Activated CD8-positive, alpha-beta memory T cell treated with anti-CD3 and anti-CD28 coated beads, Interleukin-2, amount 10 ng/mL, durations not matched to agents 7 days and 5 days (primary cell): ENCODE data around the gene ANOS1. TPM values are rescaled to one million over a fixed set of nuclear protein-coding genes. Genes with fewer than 3 reads are reported as not detected.
"Not testable (repeated sequence)": the region's sequence is repeated elsewhere in the genome, so short reads cannot be mapped to it uniquely, and the experiment has no call there.

Experiments
- ATAC-seq: fragments of 150-1000 bp; cut with Tn5 transposase; one replicate; pipeline ENCODE4 v1.10.0; 2021; ENCODE audit warnings: moderate library complexity
- CTCF ChIA-PET: fragments of 350-600 bp; sonication (Branson Sonifier 250); formaldehyde crosslinking; loops from one replicate; lab custom pipeline; 2021; ENCODE audit warnings: antibody characterized with exemption; lab: Charles Lee
- DNase-seq: peaks from one replicate; pipeline ENCODE4 v3.0.0-alpha.2; 2020
- H3K27ac Mint-ChIP-seq: one replicate; pipeline ENCODE4 v1.8.0; 2021; ENCODE audit warnings: mild to moderate bottlenecking, mixed read lengths
- H3K27me3 Mint-ChIP-seq: one replicate; pipeline ENCODE4 v1.8.0; 2021; ENCODE audit warnings: mixed read lengths
- H3K36me3 Mint-ChIP-seq: one replicate; pipeline ENCODE4 v1.8.0; 2021; ENCODE audit warnings: mild to moderate bottlenecking, mixed read lengths
- H3K4me1 Mint-ChIP-seq: one replicate; pipeline ENCODE4 v1.8.0; 2021; ENCODE audit warnings: mixed read lengths
- H3K4me3 Mint-ChIP-seq: one replicate; pipeline ENCODE4 v1.8.0; 2021; ENCODE audit warnings: mild to moderate bottlenecking, moderate library complexity, mixed read lengths
- H3K9me3 Mint-ChIP-seq: one replicate; pipeline ENCODE4 v1.8.0; 2022; ENCODE audit warnings: low read depth, mixed read lengths
- total RNA-seq, 2 experiments: library from RNA; stranded (reverse); gene quantifications; one replicate each; pipeline ENCODE4 v1.2.3, GENCODE V29; 2021

ANOS1 gene
- total RNA-seq, 2 experiments from 2014 or later: not detected

DNA sequence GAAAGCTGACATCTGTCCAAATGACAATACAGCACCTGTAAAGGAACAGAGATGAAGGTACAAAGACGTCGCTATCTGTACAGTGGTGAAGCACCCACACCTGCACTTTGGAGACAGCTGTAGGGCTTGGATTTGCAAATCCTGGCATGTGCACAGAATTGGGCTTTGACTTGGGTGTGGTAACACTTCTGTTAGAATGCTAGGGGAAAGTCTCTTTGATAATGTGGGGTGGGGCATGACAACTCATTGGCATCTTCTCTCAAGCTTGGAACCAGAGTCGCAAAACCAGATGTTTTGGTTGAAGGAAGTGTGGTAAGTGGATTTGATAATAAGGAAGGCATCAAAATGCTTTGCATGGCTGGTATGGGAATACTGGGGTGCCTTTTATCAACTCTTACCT lies 211.8 kb downstream of the ANOS1 start:
- Mint-ChIP-seq H3K27me3 (no peaks in the 10 kb centered on the region), H3K4me3 (no peak overlapping the region), H3K9me3 (no peaks in the 10 kb centered on the region), H3K4me1 (no peaks in the 10 kb centered on the region), H3K27ac (no peak overlapping the region), H3K36me3 (no peaks in the 10 kb centered on the region)
- ATAC-seq (no peak), DNase-seq (no peak)
- CTCF ChIA-PET: no interaction called here

DNA sequence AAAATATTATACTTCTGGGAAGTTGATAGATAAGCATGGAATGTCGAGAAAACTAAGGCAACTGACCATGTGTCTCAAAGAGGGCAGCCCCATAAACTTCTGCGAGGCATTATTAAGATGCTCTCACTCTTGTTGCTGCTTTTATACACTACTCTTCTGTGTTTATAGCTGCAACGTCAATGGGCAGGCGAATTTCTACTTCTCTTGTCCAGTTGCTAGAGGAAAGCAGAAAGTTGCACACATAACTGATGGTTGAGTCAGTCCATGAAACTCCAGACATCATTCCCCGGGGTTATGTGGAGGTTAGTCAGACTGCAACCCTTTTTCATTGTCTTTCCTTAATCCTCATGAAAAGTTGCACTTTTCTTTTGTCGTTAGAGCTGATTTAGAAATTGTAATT lies 227.5 kb downstream of the ANOS1 start:
- Mint-ChIP-seq H3K4me1 (no peaks in the 10 kb centered on the region), H3K36me3 (no peaks in the 10 kb centered on the region), H3K27ac (no peak overlapping the region), H3K4me3 (no peak overlapping the region), H3K27me3 (no peaks in the 10 kb centered on the region), H3K9me3 (no peaks in the 10 kb centered on the region)
- DNase-seq: no peak
- CTCF ChIA-PET: no interaction called here
- no peak for ATAC-seq

DNA sequence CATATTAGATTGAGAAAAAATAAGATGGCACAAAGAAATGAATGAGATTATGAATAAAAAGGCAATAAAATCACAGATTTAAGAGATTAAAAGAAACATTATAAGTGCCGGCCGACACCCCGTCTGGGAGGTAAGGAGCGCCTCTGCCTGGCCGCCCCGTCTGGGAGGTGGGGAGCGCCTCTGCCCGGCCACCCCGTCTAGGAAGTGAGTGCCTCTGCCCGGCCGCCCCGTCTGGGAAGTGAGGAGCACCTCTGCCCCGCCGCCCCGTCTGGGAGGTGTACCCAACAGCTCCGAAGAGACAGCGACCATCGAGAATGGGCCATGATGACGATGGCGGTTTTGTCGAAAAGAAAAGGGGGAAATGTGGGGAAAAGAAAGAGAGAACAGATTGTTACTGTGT lies 229.8 kb downstream of the ANOS1 start:
- CTCF ChIA-PET, H3K4me1 Mint-ChIP-seq, DNase-seq, H3K27me3 Mint-ChIP-seq, H3K27ac Mint-ChIP-seq, H3K9me3 Mint-ChIP-seq, ATAC-seq, H3K4me3 Mint-ChIP-seq, H3K36me3 Mint-ChIP-seq: not testable (repeated sequence)

DNA sequence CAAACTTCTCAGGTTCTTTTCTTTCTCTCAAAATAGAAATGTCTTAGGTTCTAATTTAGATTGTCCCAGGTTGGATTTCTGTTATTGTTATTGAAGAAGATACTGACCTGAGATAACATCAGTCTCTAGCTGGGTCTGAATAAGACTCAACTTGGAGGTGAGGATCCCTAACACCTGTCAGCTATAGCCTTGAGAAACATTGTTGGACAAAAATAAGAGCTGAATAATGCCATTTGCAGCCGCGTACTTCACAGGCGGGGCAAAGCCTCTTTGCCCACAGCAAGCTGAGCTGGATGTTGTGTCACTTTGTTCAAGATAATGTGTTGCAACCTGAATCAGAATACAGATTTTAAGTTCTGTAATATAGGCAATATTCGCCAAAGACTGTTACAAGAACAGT lies 231.7 kb downstream of the ANOS1 start:
- no peak for ATAC-seq
- H3K4me1 Mint-ChIP-seq: no peaks in the 10 kb centered on the region
- no peak overlapping the region for H3K4me3 Mint-ChIP-seq

DNA sequence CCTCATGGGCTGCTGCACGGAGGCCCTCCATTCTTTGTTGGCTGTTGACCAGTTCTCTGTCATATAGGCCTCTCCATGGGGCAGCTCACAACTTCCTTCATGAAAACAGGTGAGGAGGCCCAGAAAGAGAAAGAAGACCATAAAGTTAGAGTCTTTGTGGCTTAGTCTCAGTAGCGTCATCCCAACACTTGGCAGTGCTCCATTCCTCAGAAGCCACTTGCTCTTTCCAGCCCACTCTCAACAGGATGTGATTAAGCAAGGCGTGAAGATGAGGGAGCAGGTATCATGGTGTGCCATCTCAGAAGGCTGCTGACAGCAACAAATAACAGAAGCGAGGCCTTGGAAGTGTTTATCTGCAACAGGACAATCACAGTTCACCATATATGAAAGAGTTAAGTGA lies 236.9 kb downstream of the ANOS1 start:
- H3K36me3 Mint-ChIP-seq, H3K27ac Mint-ChIP-seq, CTCF ChIA-PET, H3K4me3 Mint-ChIP-seq, DNase-seq, ATAC-seq, H3K27me3 Mint-ChIP-seq, H3K4me1 Mint-ChIP-seq, H3K9me3 Mint-ChIP-seq: not testable (repeated sequence)

More for the DNA sequence above, 231.7 kb downstream of the ANOS1 start:
- no peaks in the 10 kb centered on the region for H3K9me3 Mint-ChIP-seq
- H3K27me3 Mint-ChIP-seq: no peaks in the 10 kb centered on the region
- H3K27ac Mint-ChIP-seq: no peak overlapping the region
- DNase-seq: no peak
- no peaks in the 10 kb centered on the region for H3K36me3 Mint-ChIP-seq
- CTCF ChIA-PET: no interaction called here

DNA sequence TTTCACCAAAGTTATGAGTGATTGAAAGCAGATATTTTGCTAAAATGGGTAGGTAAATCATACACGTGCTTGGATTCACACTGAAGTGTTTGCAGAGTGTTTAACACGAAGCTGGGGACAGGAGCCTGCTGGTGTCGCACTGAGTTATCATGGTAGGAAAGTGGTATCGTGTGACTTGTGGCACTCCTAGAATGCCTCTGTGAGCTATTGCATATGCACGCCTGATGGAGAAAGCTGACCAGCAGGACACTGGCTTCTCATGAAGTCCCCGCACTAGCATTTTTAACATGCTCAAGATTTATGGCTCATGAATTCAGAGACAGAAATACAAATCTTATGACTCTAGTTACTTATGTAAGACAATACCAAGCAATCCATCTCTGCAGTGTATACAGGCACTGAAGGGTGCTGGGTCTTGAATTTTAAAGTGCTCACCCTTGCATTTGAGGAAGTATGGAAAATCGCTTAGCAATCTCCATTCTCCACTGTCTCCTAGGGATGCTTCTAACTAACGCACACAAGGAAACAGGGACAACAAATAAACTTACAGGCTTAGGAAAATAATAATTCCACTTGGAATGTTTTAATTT lies 247.5 kb downstream of the ANOS1 start:
- H3K27ac Mint-ChIP-seq: no peak overlapping the region

More for the DNA sequence above, 247.5 kb downstream of the ANOS1 start:
- no peaks in the 10 kb centered on the region for H3K9me3 Mint-ChIP-seq
- ATAC-seq (no peak), DNase-seq (no peak)
- H3K27me3 Mint-ChIP-seq: no peaks in the 10 kb centered on the region
- no peaks in the 10 kb centered on the region for H3K36me3 Mint-ChIP-seq
- no peak overlapping the region for H3K4me3 Mint-ChIP-seq
- H3K4me1 Mint-ChIP-seq: no peaks in the 10 kb centered on the region
- CTCF ChIA-PET: no interaction called here

Other genes starting within 250 kb of the ANOS1 start
- gene FAM9A, start 69.2 kb upstream of the ANOS1 start, total RNA-seq: not detected